HUES64 (cell line): ENCODE data around the gene YTHDF2.
"Not testable (repeated sequence)": the region's sequence is repeated elsewhere in the genome, so short reads cannot be mapped to it uniquely, and the experiment has no call there.

Experiments used
- H3K27ac ChIP-seq: 2 replicates; pipeline ENCODE4 v1.7.0; 2013; ENCODE audit warnings: low read depth, low read length, inconsistent platforms
- H3K27me3 ChIP-seq: 2 replicates; pipeline ENCODE4 v1.6.1; 2013; ENCODE audit warnings: mild to moderate bottlenecking, low read length; ENCODE audit not compliant: insufficient read depth
- H3K36me3 ChIP-seq: 2 replicates; pipeline ENCODE4 v1.6.1; 2013; ENCODE audit warnings: mild to moderate bottlenecking, low read length; ENCODE audit not compliant: insufficient read depth
- H3K4me1 ChIP-seq: 2 replicates; pipeline ENCODE4 v1.6.1; 2013; ENCODE audit warnings: mild to moderate bottlenecking, low read length, moderate library complexity; ENCODE audit not compliant: insufficient read depth
- H3K4me3 ChIP-seq: 2 replicates; pipeline ENCODE4 v1.5.1; 2013; ENCODE audit warnings: mild to moderate bottlenecking, low read length, moderate library complexity
- H3K9ac ChIP-seq: 2 replicates; pipeline ENCODE4 v1.6.1; 2013; ENCODE audit warnings: mild to moderate bottlenecking, low read depth, low read length
- H3K9me3 ChIP-seq: 2 replicates; pipeline ENCODE4 v1.6.1; 2013; ENCODE audit warnings: low read depth, low read length; ENCODE audit not compliant: insufficient read depth
- WGBS: fragments of 150-250, 120-280 bp; methylation state at CpG from one replicate; pipeline ENCODE4 v1.1.7; 2013; ENCODE audit warnings: missing lambda C conversion rate; 5-methylcytosine and 5-hydroxymethylcytosine counted together

YTHDF2 gene

GRCh38 chr1:28783363-28783762 is 46.6 kb downstream of the YTHDF2 start:
- no peaks in the 10 kb centered on the region for H3K9me3 ChIP-seq
- peaks cover 6% of the 10 kb centered on the region; the same call in 1 of the 2 replicates for H3K4me1 ChIP-seq
- no peak overlapping the region for H3K9ac ChIP-seq
- no peaks in the 10 kb centered on the region for H3K36me3 ChIP-seq
- no peaks in the 10 kb centered on the region for H3K27me3 ChIP-seq
- H3K4me3 ChIP-seq: no peak overlapping the region
- WGBS: 90% methylated on average over 2 of the region's 2 CpGs
- no peak overlapping the region for H3K27ac ChIP-seq

DNA sequence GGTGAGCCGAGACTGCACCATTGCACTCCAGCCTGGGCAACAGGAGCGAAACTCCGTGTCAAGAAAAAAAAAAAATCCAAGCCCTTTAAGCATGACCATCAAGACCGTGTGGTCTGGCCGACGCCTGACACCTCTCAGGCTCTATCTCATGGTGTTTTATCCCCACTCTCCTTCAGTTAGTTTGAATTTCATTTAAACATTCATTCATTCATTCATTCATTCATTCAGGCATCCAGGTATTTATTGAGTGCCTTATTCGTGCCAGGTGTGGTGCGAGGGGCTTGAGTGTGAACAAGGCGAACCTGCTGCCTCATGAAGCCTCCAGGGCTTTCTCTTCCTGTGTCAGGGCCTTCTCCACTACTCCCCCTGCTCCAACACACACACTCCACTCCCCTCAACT is 52.7 kb downstream of the YTHDF2 start:
- Histone ChIP-seq H3K36me3 (no peaks in the 10 kb centered on the region), H3K27me3 (no peaks in the 10 kb centered on the region), H3K4me3 (no peak overlapping the region), H3K9me3 (no peaks in the 10 kb centered on the region), H3K9ac (no peak overlapping the region), H3K4me1 (0 out of 2 replicates have a peak, but pooled peaks cover 3% of the 10 kb centered on the region), H3K27ac (no peak overlapping the region)
- WGBS: 94% methylated on average over 9 of the region's 9 CpGs

DNA sequence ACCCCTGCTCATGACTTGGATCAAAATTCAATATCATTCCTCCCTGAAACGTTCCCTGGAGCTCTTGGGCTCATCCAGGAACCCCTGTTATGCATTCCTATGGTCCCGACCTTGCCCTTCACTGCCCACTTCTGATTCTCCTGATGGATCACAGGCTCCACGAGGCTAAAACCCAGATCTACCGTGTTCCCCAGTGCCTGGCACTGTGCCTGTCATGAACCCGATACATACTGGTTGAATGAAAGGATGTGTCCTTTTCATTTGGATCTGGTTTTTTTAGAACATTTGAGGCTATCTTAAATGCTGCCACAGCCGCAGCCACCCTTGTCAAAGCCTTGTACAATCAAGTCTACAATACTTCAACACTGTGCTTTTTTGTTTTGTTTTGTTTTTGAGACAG is 53.1 kb downstream of the YTHDF2 start:
- no peak overlapping the region for H3K27ac ChIP-seq
- WGBS: 88% methylated on average over 6 of the region's 6 CpGs
- 0 out of 2 replicates have a peak, but pooled peaks cover 3% of the 10 kb centered on the region for H3K4me1 ChIP-seq
- H3K9me3 ChIP-seq: no peaks in the 10 kb centered on the region
- no peak overlapping the region for H3K9ac ChIP-seq
- H3K27me3 ChIP-seq: no peaks in the 10 kb centered on the region
- H3K36me3 ChIP-seq: no peaks in the 10 kb centered on the region
- no peak overlapping the region for H3K4me3 ChIP-seq

GRCh38 chr1:28790377-28791035 is 53.8 kb downstream of the YTHDF2 start:
- Histone ChIP-seq H3K27ac (no peak overlapping the region), H3K9ac (no peak overlapping the region), H3K36me3 (no peaks in the 10 kb centered on the region), H3K4me3 (no peak overlapping the region), H3K4me1 (0 out of 2 replicates have a peak, but pooled peaks cover 3% of the 10 kb centered on the region), H3K27me3 (no peaks in the 10 kb centered on the region), H3K9me3 (no peaks in the 10 kb centered on the region)
- 88% methylated on average over 12 of the region's 12 CpGs for WGBS

DNA sequence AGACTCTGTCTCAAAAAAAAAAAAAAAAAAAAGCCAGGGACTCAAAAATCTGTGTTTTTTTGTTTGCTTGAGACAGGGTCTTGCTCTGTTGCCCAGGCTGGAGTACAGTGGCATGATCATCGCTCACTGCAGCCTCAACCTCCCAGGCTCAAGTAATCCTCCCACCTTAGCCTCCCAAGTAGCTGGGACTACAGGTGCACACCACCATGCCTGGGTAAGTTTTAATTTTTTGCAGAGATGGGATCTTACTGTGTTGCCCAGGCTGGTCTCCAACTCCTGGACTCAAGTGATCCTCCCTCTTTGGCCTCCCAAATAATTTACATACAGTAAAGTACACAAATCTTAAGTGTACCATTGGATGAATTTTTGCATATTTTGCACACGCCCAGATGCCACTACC is 55.2 kb downstream of the YTHDF2 start:
- H3K27ac ChIP-seq: not testable (repeated sequence)
- 92% methylated on average over 2 of the region's 2 CpGs for WGBS

DNA sequence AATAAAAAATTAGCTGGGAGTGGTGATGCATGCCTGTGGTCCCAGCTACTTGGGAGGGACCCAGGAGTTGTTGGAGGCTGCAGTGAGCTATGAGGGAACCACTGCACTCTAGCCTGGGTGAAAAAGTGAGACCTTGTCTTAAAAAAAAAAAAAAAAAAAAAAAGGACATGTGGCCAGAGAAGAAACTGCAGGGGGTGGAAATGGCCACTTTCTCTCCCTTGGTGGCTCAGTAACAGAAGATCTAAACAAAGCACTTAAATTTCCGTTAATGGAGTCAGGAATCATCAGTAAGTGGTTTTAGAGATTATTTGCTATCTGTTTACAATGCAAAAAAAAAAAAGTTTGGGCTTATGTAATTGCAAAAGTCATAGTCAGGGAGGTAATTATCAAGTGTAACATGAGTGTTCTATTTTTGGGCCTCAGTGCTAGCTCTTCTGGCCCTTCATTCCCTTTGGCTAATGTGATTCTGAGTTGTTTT is 55.9 kb downstream of the YTHDF2 start:
- no peak overlapping the region for H3K9ac ChIP-seq
- H3K9me3 ChIP-seq: no peaks in the 10 kb centered on the region
- no peak overlapping the region for H3K27ac ChIP-seq
- 72% methylated on average over 1 of the region's 1 CpG for WGBS
- H3K36me3 ChIP-seq: no peaks in the 10 kb centered on the region
- H3K4me1 ChIP-seq: 0 out of 2 replicates have a peak, but pooled peaks cover 3% of the 10 kb centered on the region
- H3K4me3 ChIP-seq: no peak overlapping the region
- no peaks in the 10 kb centered on the region for H3K27me3 ChIP-seq

More for the DNA sequence above, 55.2 kb downstream of the YTHDF2 start:
- H3K36me3 ChIP-seq, H3K9ac ChIP-seq, H3K4me1 ChIP-seq, H3K9me3 ChIP-seq, H3K4me3 ChIP-seq, H3K27me3 ChIP-seq: not testable (repeated sequence)

DNA sequence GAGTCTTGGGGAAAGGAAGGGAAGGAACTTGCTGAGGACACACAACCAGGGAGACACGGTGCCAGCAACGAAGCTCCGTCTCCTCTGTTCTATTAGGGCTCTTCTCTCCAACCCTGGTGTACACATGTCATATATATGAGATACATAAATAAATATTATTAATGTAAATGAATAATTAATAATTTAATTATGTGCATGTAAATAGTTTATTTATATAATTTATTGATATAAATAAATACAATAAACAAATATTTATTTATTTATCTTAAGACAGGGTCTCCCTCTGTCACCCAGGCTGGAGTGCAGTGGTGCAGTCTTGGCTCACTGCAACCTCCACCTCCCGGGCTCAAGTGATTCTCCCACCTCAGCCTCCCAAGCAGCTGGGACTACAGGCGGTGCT is 57.8 kb downstream of the YTHDF2 start:
- H3K4me1 ChIP-seq, H3K9me3 ChIP-seq, H3K9ac ChIP-seq, H3K27ac ChIP-seq, H3K36me3 ChIP-seq, H3K4me3 ChIP-seq, H3K27me3 ChIP-seq: not testable (repeated sequence)
- WGBS: 97% methylated on average over 2 of the region's 5 CpGs

DNA sequence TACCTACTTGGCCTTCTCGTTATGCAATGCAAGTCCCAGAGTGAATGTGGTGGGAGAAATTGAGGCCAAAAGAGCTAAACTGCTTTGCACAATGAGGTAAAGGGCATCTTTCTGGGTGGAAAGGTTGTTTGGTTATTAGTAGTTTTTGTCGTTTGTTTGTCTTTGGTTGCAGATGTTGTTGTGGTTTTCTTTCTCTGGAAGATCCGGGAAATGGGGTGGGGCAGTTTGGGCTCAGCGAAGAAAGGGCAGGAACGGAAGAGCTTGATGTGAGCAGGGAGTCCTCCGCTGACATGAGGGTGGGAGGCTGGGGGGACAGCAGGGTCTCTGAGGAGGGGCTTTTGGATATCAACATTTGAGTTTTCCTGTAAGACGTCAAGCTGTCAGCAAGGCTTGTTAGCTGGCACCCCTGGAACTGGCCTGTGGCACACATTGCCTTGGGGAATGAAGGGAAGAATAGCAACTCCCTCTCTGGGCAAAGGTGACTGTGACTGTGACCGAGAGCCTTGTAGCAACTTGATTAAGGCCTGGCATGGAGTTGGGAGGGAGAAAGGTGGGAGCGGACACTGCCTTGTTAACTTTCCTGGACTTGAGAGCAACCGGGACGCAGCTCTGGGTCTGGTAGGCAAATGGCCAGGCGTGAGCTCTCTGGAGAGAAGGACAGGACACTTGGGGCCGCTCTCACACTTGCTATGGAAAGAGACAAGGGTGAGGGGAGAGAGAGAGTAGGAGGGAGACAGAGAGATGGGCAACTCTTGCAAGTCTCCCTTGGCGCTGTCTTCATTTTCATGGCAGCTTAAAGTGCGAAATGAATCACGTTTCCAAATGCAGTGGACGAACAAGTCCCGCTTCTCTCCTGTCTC is 59.8 kb downstream of the YTHDF2 start:
- Histone ChIP-seq H3K4me3 (no peak overlapping the region), H3K4me1 (0 out of 2 replicates have a peak, but pooled peaks cover 6% of the 10 kb centered on the region), H3K27ac (no peak overlapping the region), H3K36me3 (no peaks in the 10 kb centered on the region), H3K9me3 (no peaks in the 10 kb centered on the region), H3K27me3 (no peaks in the 10 kb centered on the region), H3K9ac (no peak overlapping the region)
- 70% methylated on average over 18 of the region's 18 CpGs for WGBS

DNA sequence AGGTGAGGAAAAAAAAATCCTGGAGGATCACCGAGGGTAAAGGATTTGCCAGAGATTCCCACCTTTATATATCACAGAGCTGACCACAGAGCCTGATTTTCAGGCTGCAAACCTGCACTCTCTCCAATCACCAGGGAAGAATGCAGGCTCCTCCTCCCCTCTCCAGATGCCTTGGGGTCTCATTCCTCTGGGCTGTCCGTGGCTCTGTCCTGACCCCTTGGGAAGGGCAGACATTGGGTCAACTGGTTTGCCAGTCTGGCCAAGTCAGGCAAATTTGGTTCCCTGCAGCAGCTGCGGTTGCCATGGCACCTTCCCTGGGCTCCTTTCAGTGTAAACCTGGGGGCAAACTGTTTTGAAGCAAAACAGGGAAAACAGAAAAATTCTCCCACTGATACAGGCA is 63.6 kb downstream of the YTHDF2 start:
- H3K4me3 ChIP-seq: no peak overlapping the region
- 0 out of 2 replicates have a peak, but pooled peaks cover 3% of the 10 kb centered on the region for H3K4me1 ChIP-seq
- no peaks in the 10 kb centered on the region for H3K9me3 ChIP-seq
- no peak overlapping the region for H3K9ac ChIP-seq
- no peaks in the 10 kb centered on the region for H3K27me3 ChIP-seq
- no peak overlapping the region for H3K27ac ChIP-seq
- 56% methylated on average over 3 of the region's 3 CpGs for WGBS
- H3K36me3 ChIP-seq: no peaks in the 10 kb centered on the region

DNA sequence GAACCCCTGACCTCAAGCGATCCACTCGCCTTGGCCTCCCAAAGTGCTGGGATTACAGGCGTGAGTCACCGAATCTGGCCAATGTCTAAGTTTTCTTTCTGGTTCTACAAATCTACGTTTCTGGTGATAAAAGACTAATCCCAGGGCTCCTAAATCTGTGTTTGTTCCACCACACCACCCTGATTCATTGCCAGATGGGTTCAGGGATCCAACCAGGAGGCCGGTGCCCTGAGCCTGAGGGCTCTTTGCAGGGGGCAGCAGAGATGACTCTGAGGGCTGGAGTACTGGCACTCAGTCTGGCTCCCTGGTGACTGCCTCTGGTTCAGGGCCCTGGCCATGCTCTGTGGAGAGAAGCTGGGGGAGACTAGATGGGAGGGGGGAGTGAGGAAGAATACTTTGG is 64.7 kb downstream of the YTHDF2 start:
- no peak overlapping the region for H3K9ac ChIP-seq
- 92% methylated on average over 6 of the region's 6 CpGs for WGBS
- H3K27me3 ChIP-seq: no peaks in the 10 kb centered on the region
- H3K36me3 ChIP-seq: no peaks in the 10 kb centered on the region
- H3K4me1 ChIP-seq: 0 out of 2 replicates have a peak, but pooled peaks cover 3% of the 10 kb centered on the region
- no peak overlapping the region for H3K27ac ChIP-seq
- H3K4me3 ChIP-seq: no peak overlapping the region
- H3K9me3 ChIP-seq: no peaks in the 10 kb centered on the region

DNA sequence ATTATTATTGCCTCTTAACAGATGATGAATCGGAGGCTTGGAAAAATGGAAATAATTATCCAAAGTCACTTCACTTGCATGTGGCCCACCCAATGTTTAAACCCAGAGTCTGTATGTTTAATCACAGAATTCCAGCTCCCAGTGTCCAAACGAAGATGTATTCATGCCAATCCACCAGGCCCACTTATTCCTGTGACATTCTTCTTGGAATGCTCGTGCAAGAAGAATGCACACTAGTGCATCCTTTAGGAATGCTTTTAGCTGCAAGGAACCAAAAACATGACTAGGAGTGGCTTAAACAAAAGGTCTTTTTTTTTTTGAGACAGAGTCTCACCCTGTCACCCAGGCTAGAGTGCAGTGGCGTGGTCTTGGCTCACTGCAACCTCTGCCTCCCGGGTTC is 66.3 kb downstream of the YTHDF2 start:
- 92% methylated on average over 5 of the region's 5 CpGs for WGBS
- no peaks in the 10 kb centered on the region for H3K9me3 ChIP-seq
- no peaks in the 10 kb centered on the region for H3K27me3 ChIP-seq
- H3K4me3 ChIP-seq: no peak overlapping the region
- H3K27ac ChIP-seq: no peak overlapping the region
- 0 out of 2 replicates have a peak, but pooled peaks cover 3% of the 10 kb centered on the region for H3K4me1 ChIP-seq
- no peak overlapping the region for H3K9ac ChIP-seq
- H3K36me3 ChIP-seq: no peaks in the 10 kb centered on the region
